ENCODE measurements around the gene KRT4.
A peak's percentile ranks its signal among the peaks of the same experiment; 100 is the strongest.

KRT4 gene

DNA sequence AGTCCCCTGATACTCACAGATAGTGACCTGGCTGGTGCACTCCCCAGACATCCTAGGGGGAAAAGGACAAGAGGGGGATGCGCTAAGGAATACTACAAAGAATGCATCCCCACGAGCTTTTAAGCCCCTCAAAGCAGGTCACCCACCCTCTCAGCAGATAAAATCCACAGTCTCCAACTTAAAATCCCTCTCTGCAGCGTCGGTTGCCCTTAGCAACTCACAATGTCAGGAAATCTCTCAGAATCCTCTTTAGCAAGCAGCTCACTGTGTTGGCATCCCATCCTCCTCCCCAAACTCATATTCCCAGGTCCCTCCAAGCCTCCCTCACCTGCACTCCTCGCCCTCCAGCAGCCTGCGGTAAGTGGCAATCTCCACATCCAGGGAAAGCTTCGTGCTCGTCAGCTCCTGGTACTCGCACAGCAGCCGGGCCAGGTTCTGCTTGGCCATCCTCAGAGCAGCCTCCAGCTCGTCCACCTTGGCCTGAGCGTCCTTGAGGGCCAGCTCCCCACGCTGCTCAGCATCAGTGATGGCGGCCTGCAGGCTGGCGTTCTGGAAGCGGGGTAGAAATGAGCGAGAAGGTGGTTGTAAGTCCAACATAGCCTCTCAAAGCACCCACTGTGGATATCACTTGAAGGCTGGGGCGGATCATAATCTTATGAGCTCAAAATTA is 25.7 kb upstream of the KRT4 start:
- ATAC-seq: no peak
- DNase-seq: no peak
- H3K27ac Mint-ChIP-seq: no peak overlapping the region
- no peaks in the 10 kb centered on the region for H3K9me3 Mint-ChIP-seq
- no peak overlapping the region for H3K4me3 Mint-ChIP-seq
- peaks cover 53% of the 10 kb centered on the region for H3K4me1 Mint-ChIP-seq
- H3K27me3 Mint-ChIP-seq: no peaks in the 10 kb centered on the region

DNA sequence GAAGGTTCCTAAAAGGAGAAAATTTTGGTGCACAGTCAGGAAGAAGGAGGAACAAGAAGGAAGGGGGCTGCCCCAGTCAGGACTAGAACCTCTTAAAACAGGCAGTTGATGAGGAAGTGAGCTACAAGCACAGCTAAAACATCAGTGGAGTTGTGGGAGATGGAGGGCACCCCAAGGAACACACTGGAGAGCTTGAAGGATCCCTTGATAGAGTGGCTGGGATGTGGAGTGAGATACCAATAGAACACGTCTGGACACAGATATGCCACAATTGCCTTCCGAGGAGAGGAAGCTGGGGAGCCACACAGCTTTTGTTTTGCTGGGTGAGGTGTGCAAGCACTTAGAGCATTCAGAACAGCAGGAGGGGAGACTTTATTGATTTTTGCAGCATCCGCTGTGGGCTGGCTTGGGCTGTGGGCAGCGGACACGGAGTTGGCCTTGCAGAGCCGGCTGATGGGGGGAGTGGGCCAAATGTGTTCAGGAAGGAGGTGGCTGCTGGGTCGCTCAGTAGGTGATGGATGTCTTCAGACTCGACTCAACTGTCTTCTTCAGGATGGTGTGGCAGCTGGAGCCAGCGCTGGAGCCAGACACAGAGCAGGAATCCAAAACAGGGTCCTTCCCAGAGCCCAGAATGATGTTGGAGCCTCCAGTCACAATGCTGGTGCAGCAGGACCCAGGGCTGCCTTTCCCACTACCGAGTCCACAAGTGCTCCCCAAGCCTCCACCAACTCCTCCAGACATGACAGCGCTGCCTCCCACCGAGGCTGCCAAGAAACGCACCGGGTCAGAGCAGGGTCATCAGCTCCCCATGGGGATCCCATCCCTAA is 24.9 kb upstream of the KRT4 start:
- no peak for ATAC-seq
- H3K4me1 Mint-ChIP-seq: peaks cover 55% of the 10 kb centered on the region
- no peak overlapping the region for H3K4me3 Mint-ChIP-seq
- no peaks in the 10 kb centered on the region for H3K9me3 Mint-ChIP-seq
- DNase-seq: no peak
- H3K27me3 Mint-ChIP-seq: no peaks in the 10 kb centered on the region
- H3K27ac Mint-ChIP-seq: peak overlapping the region in 1 of 2 donors; percentile 29

DNA sequence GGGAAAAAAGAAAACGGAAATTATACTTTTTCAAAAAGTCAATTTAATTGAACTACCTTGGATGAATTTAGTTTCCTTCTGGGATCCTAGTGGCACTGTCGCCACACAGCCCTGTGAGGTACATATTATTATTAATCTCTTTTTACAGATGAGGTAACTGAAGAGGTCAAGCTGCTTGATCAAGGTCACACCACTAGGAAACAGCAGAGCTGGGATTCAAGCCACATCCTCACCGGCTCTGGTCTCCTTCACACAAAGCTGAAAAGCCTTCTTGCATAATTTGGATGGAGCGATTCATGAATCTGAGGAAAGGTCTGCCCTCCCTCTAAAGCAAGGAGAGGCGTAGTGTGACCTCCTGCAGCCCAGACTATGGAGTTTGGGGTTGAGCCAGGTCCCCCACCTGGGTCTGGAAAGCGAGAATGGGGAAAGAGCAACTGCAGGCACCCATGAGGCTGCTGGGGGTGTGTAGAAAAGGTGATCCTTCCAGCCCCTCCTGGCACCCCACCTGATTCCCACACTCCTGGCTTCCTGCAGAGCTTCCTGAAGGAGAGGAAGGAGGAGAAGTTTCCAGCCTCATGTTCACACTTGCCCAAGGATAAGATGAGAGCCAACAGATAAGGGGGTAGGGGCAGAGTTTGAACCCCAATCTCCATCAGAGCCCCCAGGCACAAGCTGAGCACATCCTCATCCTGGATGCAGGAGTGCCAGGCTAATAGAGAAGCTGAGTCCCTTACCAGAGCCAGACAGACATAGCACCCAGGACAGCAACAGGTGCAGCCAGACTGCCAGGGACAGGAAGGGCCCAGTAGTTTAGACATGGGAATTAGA is 24.1 kb upstream of the KRT4 start:
- DNase-seq (no peak), ATAC-seq (no peak)
- peak overlapping the region; percentile 29 to 59 for H3K27ac Mint-ChIP-seq
- no peaks in the 10 kb centered on the region for H3K27me3 Mint-ChIP-seq
- H3K4me1 Mint-ChIP-seq: peaks cover 55% of the 10 kb centered on the region
- H3K9me3 Mint-ChIP-seq: no peaks in the 10 kb centered on the region
- peak overlapping the region in 1 of 2 donors; percentile 79 for H3K4me3 Mint-ChIP-seq

DNA sequence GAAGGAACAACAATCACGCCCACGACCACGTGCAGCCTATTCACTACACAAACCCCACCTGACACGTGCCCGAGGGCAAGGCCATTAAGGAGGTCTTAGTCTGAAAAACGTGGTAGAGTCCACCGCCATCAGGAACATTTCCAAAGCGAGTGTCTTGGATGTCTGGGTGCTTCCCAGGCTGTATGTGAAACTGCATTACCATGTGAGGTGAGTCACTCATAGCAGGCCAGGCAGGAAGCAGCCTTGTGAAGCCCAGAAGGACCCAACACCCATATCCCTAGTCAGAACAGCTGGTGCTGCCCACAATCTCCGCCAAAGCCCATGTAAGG is 23.5 kb upstream of the KRT4 start:
- ATAC-seq (peak; percentile 29), DNase-seq (no peak)
- H3K27ac Mint-ChIP-seq: peak overlapping the region; percentile 63 to 99
- no peaks in the 10 kb centered on the region for H3K27me3 Mint-ChIP-seq
- peaks cover 49% of the 10 kb centered on the region for H3K4me1 Mint-ChIP-seq
- H3K9me3 Mint-ChIP-seq: no peaks in the 10 kb centered on the region
- peak overlapping the region; percentile 3 to 79 for H3K4me3 Mint-ChIP-seq

DNA sequence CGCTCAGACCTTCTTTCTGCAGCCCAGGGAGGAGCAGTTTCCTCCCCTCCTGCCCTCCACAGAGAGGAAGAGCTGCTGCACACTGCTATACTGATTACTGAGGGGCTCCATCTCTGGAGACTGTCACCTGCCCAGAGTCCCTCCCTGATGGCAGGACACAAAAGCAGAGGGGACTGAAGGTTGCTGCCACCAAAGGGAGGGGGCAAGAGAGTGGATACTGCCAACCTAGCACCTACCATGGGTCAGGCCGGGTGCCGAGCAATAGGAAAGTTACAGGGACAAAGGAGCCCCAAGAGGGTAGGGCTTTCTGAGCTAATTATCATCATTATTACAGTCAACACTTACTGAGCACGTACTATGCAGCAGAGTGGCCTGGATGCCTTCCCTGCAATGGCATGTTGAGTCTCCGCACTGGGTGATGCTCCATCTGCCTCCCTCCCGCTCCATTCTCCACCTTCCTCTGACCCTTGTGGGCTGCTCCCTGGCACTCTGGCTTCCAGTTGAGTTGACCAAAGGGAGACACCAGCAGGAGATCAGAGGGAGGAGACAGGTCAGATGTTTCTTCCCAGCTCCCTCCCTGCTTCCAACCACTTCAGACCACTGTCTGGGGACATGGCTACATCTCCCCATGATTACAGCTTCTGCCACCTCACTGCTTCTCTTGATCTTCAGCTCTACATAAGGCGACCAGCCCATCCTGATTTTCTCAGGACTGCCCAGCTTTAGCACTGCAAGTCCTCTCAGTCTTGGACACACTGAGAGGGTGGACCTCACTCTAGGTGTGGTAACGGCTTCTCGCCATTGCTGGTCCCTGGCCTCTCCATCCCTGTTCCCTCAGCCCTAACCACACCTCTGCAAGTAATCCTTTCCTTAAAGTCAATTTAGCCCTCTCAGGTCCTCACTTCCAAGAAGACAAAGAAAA is 22.8 kb upstream of the KRT4 start:
- Mint-ChIP-seq H3K27ac (peak overlapping the region; percentile 85 to 99), H3K9me3 (no peaks in the 10 kb centered on the region), H3K4me3 (peak overlapping the region; percentile 33 to 79), H3K27me3 (no peaks in the 10 kb centered on the region), H3K4me1 (peaks cover 46% of the 10 kb centered on the region)
- DNase-seq: peak in 1 of 2 donors; percentile 5
- ATAC-seq: no peak

DNA sequence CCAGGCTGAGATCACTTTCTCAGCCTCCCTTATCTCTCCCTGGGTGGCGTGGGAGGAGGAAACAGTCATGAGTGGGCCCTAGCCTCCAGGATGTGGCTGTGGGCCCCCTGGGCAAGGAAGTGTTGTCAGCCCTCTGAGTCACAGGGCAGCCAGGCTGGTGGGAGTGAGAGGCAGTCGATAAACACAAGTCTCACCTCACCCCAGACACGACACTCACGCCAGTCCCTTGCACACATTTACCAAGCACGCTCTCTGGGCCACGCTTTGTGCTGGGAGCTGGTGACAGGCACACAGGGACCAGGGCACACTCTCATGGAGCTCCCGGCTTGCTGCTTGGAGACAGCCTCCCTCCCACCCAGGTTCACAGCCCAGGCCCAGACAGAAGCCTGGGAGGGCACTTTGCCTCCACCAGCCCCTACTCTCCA is 22.1 kb upstream of the KRT4 start:
- DNase-seq: peak; percentile 74 to 82

DNA sequence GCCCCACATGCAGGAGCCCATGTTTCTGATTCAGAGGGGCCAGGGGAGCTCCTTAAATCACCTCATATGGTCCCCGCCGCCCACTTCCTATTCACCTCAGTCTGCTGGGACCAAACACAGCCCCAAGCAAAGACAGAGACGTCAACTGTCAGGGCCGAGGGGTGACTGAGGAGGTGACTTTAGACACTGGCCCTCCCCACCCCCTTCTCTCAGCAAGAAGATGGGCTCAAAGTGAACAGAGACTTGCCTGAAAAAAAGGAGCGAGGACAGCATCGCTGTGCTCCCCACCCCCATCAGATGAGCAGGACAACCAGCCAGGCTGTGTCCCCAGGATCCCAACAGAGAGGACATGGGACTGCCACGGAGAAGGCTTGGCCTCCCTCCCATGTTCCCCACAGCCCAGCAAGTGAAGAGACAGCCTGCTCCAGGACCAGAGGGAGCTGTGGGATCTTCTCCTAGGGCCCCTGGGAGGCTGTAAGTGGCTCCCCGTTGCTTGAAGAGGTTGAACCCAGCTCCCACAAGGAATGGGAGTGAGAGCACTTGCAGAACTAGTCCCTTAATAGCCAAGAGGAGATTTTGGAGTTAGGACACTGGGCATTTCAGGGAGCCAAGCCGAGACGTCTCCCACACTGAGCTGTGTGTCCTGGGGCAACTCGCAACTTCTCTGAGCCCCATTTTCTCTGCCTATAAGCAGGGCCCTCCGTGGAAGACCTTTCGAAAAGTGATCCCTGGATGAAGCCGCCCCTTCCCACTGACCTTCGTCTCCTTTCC is 21.5 kb upstream of the KRT4 start:
- peak in 1 of 2 donors; percentile 23 for DNase-seq
- Mint-ChIP-seq H3K27me3 (no peaks in the 10 kb centered on the region), H3K9me3 (no peaks in the 10 kb centered on the region), H3K4me1 (peaks cover 46% of the 10 kb centered on the region), H3K27ac (peak overlapping the region; percentile 85 to 98), H3K4me3 (peak overlapping the region; percentile 33 to 79)
- no peak for ATAC-seq

More for the DNA sequence above, 22.1 kb upstream of the KRT4 start:
- Mint-ChIP-seq H3K4me3 (peak overlapping the region; percentile 33 to 79), H3K27me3 (no peaks in the 10 kb centered on the region), H3K27ac (peak overlapping the region; percentile 85 to 98), H3K4me1 (peaks cover 46% of the 10 kb centered on the region), H3K9me3 (no peaks in the 10 kb centered on the region)
- ATAC-seq: peak; percentile 97

DNA sequence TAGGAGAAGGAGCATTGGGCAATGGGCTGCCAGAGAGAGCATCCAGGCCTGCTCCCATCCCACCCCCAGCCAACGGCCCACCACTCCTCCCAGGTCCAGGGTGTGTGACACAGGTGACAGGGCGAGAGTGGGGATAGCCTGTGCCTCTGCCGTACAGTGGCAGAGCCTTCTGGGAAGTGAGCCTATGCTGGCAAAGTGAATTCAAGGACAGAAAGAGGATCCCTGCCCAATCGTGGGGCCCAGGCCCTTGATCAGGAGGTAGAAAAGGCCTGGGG is 20.7 kb upstream of the KRT4 start:
- Mint-ChIP-seq H3K27ac (peak overlapping the region; percentile 81 to 98), H3K27me3 (no peaks in the 10 kb centered on the region), H3K4me3 (peak overlapping the region in 1 of 2 donors; percentile 33), H3K9me3 (no peaks in the 10 kb centered on the region), H3K4me1 (peaks cover 46% of the 10 kb centered on the region)
- no peak for ATAC-seq
- no peak for DNase-seq

DNA sequence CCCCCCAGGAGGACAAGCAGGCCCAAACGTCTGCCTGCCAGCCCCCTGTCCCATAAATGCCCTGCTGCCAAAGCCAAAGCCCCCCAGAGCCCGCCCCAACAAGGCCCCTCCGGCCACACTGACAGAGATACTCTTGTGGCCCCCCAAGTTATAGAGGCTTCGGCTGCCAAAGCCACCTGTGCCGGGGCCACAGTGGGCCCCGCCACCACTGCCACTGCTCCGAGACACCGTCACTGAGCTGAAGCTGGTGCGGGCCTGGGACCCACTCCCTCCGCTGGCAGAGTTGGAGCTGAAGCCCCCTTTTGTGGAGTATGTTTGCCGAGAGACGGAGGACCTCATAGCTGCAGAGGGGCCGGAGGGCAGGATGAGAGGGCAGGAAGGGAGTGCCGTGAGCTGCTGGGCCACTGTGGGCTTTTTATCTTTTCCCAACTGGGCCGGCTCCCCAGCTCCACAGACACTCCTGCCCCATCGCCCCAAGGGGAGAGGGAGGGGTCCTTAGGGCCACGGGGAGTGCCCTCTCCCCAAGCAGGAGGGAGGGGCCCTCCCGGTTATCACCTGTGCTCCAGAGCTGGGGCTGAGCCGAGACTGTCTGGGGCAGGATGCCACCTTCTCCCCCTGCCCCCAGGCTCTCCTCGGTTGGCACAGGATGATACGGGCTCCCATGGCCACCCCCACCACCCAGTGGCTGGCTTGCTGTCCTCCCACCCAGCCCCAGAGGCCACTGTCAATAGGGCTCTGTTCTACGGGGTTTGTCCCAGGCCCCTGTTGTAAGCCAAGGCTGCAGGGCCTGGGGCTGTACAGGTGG is 20.2 kb upstream of the KRT4 start, which contains the start of gene KRT79:
TSS of gene KRT79 (minus strand) at position 390 of the 805 bp plus-strand sequence. CDS start at position 339, 51 bp downstream.
- Mint-ChIP-seq H3K27ac (peak within 1 kb of the TSS; percentile 81 to 98), H3K4me3 (peak within 1 kb of the TSS in 1 of 2 donors; percentile 79), H3K4me1 (peaks cover 49% of the 10 kb centered on the region)

DNA sequence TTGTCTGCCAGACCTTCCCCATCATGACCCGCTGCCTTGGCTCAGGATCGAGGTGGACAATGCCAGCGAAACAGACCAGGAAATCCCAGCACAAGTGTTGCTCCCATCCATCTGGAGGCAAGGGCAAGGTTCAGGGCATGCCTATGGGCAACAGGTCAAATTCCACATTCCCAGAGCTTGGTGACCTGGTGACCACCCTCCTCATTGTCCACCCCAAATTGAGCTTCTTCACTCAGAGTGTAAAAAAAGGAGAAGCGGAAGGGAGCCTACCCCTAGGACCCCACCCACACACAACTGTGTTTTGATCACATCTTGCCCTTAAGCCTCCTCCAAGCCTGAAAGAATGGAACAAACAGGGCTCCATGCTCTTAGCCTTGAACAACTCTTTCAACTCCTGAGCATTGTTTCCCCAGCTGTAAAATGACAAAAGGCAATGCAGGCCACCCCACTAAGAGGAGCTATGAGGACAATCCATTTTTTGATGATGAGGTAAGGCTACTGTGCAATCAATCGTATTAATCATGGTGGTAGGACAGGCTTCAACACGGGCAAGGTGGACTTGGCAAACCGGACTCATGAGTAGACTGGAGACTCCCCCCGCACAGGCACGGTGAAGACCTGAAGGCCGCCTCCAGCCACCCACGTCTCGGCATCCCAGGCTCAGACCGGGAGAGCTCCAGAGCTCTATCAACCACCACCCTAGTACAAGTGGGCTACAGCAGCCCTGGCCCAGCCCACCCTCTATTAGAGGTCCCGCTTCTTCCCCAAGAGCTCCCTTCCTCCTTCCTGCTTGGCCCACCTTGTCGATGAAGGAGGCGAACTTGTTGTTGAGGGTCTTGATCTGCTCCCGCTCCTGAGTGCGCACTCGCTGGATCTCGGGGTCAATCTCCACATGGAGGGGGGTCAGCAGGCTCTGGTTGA is 19.3 kb upstream of the KRT4 start:
- Mint-ChIP-seq H3K4me3 (no peak overlapping the region), H3K27me3 (no peaks in the 10 kb centered on the region), H3K4me1 (peaks cover 51% of the 10 kb centered on the region), H3K9me3 (no peaks in the 10 kb centered on the region), H3K27ac (peak overlapping the region; percentile 27 to 43)
- no peak for DNase-seq
- ATAC-seq: no peak

More for the DNA sequence above, 20.2 kb upstream of the KRT4 start, which contains the start of gene KRT79:
- Mint-ChIP-seq H3K27me3 (no peaks in the 10 kb centered on the region), H3K9me3 (no peaks in the 10 kb centered on the region)
- DNase-seq: no peak
- ATAC-seq: no peak

DNA sequence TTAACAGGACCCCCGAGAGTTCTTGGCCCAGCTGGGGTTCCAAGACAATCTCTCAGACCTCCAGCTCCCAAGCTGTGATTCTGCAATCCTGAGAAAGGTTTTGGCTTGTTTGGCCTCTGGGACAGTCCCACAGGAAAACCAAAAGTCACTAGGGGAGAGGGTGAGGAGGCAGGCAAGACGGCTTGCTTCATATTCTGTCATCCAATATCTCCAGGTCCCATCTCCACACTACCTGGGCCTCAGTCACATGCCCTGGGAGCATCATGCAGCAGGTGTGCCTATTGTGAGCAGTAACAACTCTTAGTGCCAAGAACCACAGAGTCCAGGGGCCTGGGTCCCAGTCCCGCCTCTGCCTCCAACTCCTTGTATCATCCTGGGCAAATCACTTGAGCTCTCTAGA is 18.5 kb upstream of the KRT4 start:
- no peak overlapping the region for H3K27ac Mint-ChIP-seq
- ATAC-seq (no peak), DNase-seq (no peak)
- H3K9me3 Mint-ChIP-seq: no peaks in the 10 kb centered on the region
- peaks cover 51% of the 10 kb centered on the region for H3K4me1 Mint-ChIP-seq
- no peak overlapping the region for H3K4me3 Mint-ChIP-seq
- H3K27me3 Mint-ChIP-seq: no peaks in the 10 kb centered on the region

DNA sequence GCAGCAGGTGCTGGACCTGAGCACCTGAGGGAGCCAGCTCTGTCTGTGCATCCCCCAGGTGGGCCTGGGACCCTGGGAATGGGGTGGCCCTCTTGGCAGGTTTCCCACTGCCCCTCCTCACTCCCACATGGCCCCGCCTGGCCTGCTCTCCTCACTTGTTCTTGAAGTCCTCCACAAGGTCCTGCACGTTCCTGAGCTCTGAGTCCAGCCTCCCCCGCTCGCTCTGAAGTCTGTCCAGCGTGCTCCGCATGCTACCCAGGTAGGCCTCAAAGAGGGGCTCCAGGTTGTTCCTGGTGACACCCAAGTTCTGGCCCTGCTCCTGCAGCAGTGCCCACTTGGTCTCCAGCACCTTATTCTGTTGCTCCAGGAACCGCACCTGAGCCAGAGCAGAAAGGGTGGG is 17.3 kb upstream of the KRT4 start:
- no peak for DNase-seq
- H3K9me3 Mint-ChIP-seq: no peaks in the 10 kb centered on the region
- H3K4me3 Mint-ChIP-seq: no peak overlapping the region
- H3K27me3 Mint-ChIP-seq: no peaks in the 10 kb centered on the region
- no peak for ATAC-seq
- peaks cover 39% of the 10 kb centered on the region for H3K4me1 Mint-ChIP-seq
- H3K27ac Mint-ChIP-seq: no peak overlapping the region
